Hepatocyte (in vitro differentiated cells): ENCODE data around the gene PYROXD2. TPM values are rescaled to one million over a fixed set of nuclear protein-coding genes. Genes with fewer than 3 reads are reported as not detected.

Experiments used
- microRNA counts: library from miRNA; unstranded; fragments of <30 nt; microRNA quantifications from one replicate; lab custom pipeline; 2017
- microRNA-seq: library from miRNA; unstranded; fragments of <30 nt; microRNA quantifications from one replicate; pipeline ENCODE4, GENCODE V29; 2017
- polyA plus RNA-seq: library from polyadenylated mRNA; unstranded; fragments of >200 nt; fragmentation: Nextera tagmentation; extraction: Ambion mirVana; gene quantifications from 2 replicates; pipeline ENCODE4 v1.2.1, GENCODE V29; 2016
- small RNA-seq: library from RNA; depleted of rRNA; stranded (forward); fragments of <200 nt; gene quantifications from one replicate; pipeline ENCODE3, GENCODE V24; 2014
- total RNA-seq: library from RNA; depleted of rRNA; stranded (reverse); fragments of >200 nt; gene quantifications from 2 replicates; pipeline ENCODE4 v1.2.3, GENCODE V29; 2014

Gene PYROXD2
- total and polyA plus RNA-seq, 2 experiments from 2014 or later: 9.7 to 11.6 TPM

MicroRNAs within 50 kb of the gene (microRNA counts, 767-probe panel; counts per million panel counts)
- not detected for microRNA hsa-miR-1287 (lab: Ali Mortazavi, UCI)

Small RNA genes lying within 50 kb of the gene (microRNA-seq; reads per million reads assigned to microRNA genes)
- gene MIR1287 (149 reads per million, percentile 63 among the genes with 10 or more reads in this experiment), gene MIR4685 (2.2 reads per million)

Small RNA genes lying within 50 kb of the gene (small RNA-seq; reads per million reads assigned to genes)
- gene MIR4685: not detected

Other genes with a start within 250 kb of the PYROXD2 start
- 24.9 and 32.7 TPM in 2 replicates for gene LOXL4, start 147.0 kb downstream of the PYROXD2 start, total RNA-seq
- 33.4 and 34.4 TPM in 2 replicates for gene LOXL4, start 147.0 kb downstream of the PYROXD2 start, polyA plus RNA-seq
- 40.8 and 41.2 TPM in 2 replicates for gene HPS1, start 31.8 kb upstream of the PYROXD2 start, total RNA-seq
- gene HPS1, start 31.8 kb upstream of the PYROXD2 start, polyA plus RNA-seq: 98.5 and 104 TPM in 2 replicates